ENCODE measurements around the gene CEACAM1. TPM values are rescaled to one million over a fixed set of nuclear protein-coding genes. Genes with fewer than 3 reads are reported as not detected.
"Not testable (repeated sequence)": the region's sequence is repeated elsewhere in the genome, so short reads cannot be mapped to it uniquely, and the experiment has no call there.

The CEACAM1 gene
- total RNA-seq, 1 donor from 2014 or later, result 1.6 TPM

DNA sequence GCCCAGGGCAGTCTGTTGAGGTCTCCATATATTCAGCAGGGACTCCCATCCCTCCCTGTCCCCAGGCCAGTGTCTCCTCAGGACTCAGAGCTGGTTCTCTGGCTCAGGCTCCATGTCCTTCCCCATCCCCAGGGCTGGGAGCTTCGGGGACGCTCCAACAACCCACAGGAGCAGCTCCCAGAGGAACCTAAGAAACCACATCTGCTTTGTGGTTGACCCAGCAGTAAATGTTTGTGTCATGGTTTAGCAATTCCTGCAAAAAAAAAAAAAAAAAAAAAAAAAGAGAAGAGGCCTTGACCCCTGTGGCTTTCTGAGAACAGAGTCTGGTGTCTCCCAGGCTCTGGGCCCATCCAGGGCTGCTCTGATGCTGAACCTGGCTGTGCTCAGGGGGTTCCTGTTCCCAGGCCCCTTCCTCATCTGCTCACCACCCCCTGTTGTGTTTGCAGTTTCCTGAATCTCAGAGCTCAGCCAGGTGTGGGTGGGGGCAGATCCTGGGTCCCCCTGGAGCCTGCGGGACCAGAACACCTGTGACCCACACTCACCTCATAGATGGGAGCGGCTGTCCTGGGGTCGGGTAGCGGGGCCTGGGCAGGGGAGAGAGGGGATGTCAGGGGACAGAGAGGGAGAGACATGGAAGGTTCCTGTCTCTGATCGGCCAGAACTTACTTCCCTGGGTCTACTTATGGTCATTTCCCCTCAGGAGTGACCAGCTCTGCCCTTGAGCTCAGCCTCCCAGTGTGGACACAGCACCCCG is 25.2 kb upstream of the CEACAM1 start:
- H3K36me3 ChIP-seq (ENCODE audit: control insufficient read depth, insufficient read depth, low read length), result no peaks in the 10 kb centered on the region
- TF ChIP-seq CTCF (IDR thresholded peaks at IDR 0.05; ENCODE audit: insufficient read depth, low read length, severe bottlenecking), result no peak
- DNase-seq (ENCODE audit: low read depth) (peak; percentile 20), FAIRE-seq (no peak)
- no peaks in the 10 kb centered on the region for H3K27me3 ChIP-seq (ENCODE audit: control insufficient read depth, insufficient read depth, low read length)
- no peak overlapping the region for H3K4me3 ChIP-seq (ENCODE audit: low read depth, low read length)

DNA sequence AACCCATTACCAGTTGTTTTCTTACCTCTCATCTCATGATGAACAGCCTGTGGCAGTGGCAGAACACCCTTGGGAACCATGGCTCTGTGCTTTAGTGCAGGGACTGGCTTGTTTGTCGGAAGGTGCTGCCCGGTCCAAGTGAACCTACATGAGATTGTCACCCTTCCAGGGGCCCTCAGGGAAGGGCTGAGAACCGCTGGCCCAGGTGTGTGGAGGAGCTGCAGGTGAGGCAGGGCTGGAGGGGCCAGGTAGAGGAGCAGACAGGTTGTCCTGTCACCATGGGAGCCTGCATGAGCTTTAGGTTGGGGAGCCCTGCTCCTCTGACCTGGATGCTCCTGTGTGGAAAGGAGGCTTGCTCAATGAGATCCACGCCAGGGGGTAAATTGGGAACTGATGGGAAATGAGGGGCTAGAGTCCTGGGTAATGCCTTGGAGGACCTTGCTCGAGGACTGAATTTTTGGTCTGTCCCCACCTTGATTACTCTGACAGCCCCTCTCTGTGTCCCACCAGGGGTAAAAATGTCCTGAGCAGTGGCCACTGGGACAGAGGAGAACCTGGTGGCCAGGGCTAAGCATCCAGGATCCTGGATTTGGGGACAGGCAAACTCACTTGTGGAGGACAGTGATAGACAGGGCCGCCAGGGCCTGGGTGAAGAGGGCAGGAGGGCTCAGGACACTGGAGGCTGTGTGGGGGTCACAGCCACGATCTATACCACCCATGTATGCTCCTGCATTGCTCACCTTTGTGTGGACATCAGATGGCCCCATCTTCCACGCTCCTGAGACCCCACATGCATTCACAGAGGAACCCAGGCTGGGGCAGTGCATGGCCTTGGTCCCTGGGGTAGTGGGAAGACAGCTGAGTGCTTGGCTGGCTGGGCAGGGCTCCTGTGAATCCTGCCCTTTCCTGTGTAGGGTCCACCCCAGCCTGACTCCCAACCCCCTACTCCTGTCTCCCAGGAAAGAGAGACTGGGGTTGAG is 24.1 kb upstream of the CEACAM1 start:
- TF ChIP-seq CTCF (IDR thresholded peaks at IDR 0.05; ENCODE audit: insufficient read depth, low read length, severe bottlenecking), result no peak
- no peak overlapping the region for H3K4me3 ChIP-seq (ENCODE audit: low read depth, low read length)
- H3K36me3 ChIP-seq (ENCODE audit: control insufficient read depth, insufficient read depth, low read length), result no peaks in the 10 kb centered on the region
- FAIRE-seq (no peak), DNase-seq (ENCODE audit: low read depth) (no peak)
- H3K27me3 ChIP-seq (ENCODE audit: control insufficient read depth, insufficient read depth, low read length), result no peaks in the 10 kb centered on the region

DNA sequence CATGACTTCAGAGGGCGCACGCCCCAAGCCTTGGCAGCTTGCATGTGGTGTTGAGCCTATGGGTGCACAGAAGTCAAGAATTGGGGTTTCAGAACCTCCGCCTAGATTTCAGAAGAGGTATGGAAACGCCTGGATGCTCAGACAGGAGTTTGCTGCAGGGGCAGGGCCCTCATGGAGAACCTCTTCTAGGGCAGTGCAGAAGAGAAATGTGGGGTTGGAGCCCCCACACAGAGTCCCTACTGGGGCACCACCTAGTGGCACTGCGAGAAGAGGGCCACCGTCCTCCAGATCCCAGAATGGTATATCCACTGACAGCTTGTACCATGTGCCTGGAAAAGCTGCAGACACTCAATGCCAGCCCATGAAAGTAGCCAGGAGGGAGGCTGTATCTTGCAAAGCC is 22.2 kb upstream of the CEACAM1 start:
- not testable (repeated sequence) for H3K4me3 ChIP-seq (ENCODE audit: low read depth, low read length); DNase-seq (ENCODE audit: low read depth); H3K36me3 ChIP-seq (ENCODE audit: control insufficient read depth, insufficient read depth, low read length); H3K27me3 ChIP-seq (ENCODE audit: control insufficient read depth, insufficient read depth, low read length); FAIRE-seq

- H3K36me3 ChIP-seq (ENCODE audit: control insufficient read depth, insufficient read depth, low read length); FAIRE-seq; DNase-seq (ENCODE audit: low read depth); H3K4me3 ChIP-seq (ENCODE audit: low read depth, low read length); H3K27me3 ChIP-seq (ENCODE audit: control insufficient read depth, insufficient read depth, low read length): not testable (repeated sequence)
Measured at GRCh38 chr19:42549067-42549466, 20.8 kb upstream of the CEACAM1 start.

GRCh38 chr19:42548552-42548951 is 20.3 kb upstream of the CEACAM1 start:
- no peaks in the 10 kb centered on the region for H3K36me3 ChIP-seq (ENCODE audit: control insufficient read depth, insufficient read depth, low read length)
- DNase-seq (ENCODE audit: low read depth), result no peak
- H3K4me3 ChIP-seq (ENCODE audit: low read depth, low read length), result no peak overlapping the region
- no peak for FAIRE-seq
- TF ChIP-seq CTCF (IDR thresholded peaks at IDR 0.05; ENCODE audit: insufficient read depth, low read length, severe bottlenecking), result no peak
- H3K27me3 ChIP-seq (ENCODE audit: control insufficient read depth, insufficient read depth, low read length), result no peaks in the 10 kb centered on the region

- TF ChIP-seq CTCF (IDR thresholded peaks at IDR 0.05; ENCODE audit: insufficient read depth, low read length, severe bottlenecking), result no peak
Measured at GRCh38 chr19:42547929-42548328, 19.6 kb upstream of the CEACAM1 start.

More at GRCh38 chr19:42547929-42548328, 19.6 kb upstream of the CEACAM1 start:
- H3K36me3 ChIP-seq (ENCODE audit: control insufficient read depth, insufficient read depth, low read length), result no peaks in the 10 kb centered on the region
- no peak overlapping the region for H3K4me3 ChIP-seq (ENCODE audit: low read depth, low read length)
- DNase-seq (ENCODE audit: low read depth) (no peak), FAIRE-seq (no peak)
- no peaks in the 10 kb centered on the region for H3K27me3 ChIP-seq (ENCODE audit: control insufficient read depth, insufficient read depth, low read length)
